Smooth muscle cell (in vitro differentiated cells): ENCODE data around the gene LRRC3C. TPM values are rescaled to one million over a fixed set of nuclear protein-coding genes. Genes with fewer than 3 reads are reported as not detected.

ENCODE experiments used
- DNase-seq: peaks from one replicate; lab custom pipeline; 2025; ENCODE audit not compliant: unreplicated experiment; lab: John Stamatoyannopoulos, UW
- H2AFZ ChIP-seq: fragments of 200-600 bp; sonication (generic); 2 replicates; pipeline ENCODE4 v1.6.0; 2016; ENCODE audit warnings: antibody characterized with exemption, low read depth, mild to moderate bottlenecking
- H3F3A ChIP-seq: fragments of 200-600 bp; sonication (generic); 2 replicates; pipeline ENCODE4 v1.6.0; 2017; ENCODE audit warnings: antibody characterized with exemption, low read depth
- H3K27ac ChIP-seq: fragments of 200-600 bp; sonication (generic); 2 replicates; pipeline ENCODE4 v1.5.1; 2016; ENCODE audit warnings: low read depth, mild to moderate bottlenecking
- H3K27me3 ChIP-seq: fragments of 200-600 bp; sonication (generic); 2 replicates; pipeline ENCODE4 v1.6.1; 2016; ENCODE audit warnings: low read depth, mild to moderate bottlenecking
- H3K36me3 ChIP-seq: fragments of 200-600 bp; sonication (generic); 2 replicates; pipeline ENCODE4 v1.5.1; 2016; ENCODE audit warnings: low read depth
- H3K4me1 ChIP-seq: fragments of 200-600 bp; sonication (generic); 2 replicates; pipeline ENCODE4 v1.5.1; 2016; ENCODE audit warnings: low read depth
- H3K4me2 ChIP-seq: fragments of 200-600 bp; sonication (generic); 2 replicates; pipeline ENCODE4 v1.6.0; 2016; ENCODE audit warnings: mild to moderate bottlenecking
- H3K4me3 ChIP-seq: fragments of 200-600 bp; sonication (generic); 2 replicates; pipeline ENCODE4 v1.5.1; 2016; ENCODE audit warnings: mild to moderate bottlenecking
- H3K79me2 ChIP-seq: fragments of 200-600 bp; sonication (generic); 2 replicates; pipeline ENCODE4 v1.6.0; 2016; ENCODE audit warnings: low read depth, mild to moderate bottlenecking
- H3K9ac ChIP-seq: fragments of 200-600 bp; sonication (generic); 2 replicates; pipeline ENCODE4 v1.6.0; 2016; ENCODE audit warnings: low read depth
- H3K9me3 ChIP-seq: fragments of 200-600 bp; sonication (generic); replicated peaks from 2 replicates; pipeline ENCODE4 v1.5.1; 2016; ENCODE audit warnings: low read depth
- H4K20me1 ChIP-seq: fragments of 200-600 bp; sonication (generic); 2 replicates; pipeline ENCODE4 v1.6.0; 2016; ENCODE audit warnings: low read depth
- WGBS: methylation state at CpG from one replicate; pipeline ENCODE4 v1.1.7; 2016; ENCODE audit warnings: low lambda C conversion rate; 5-methylcytosine and 5-hydroxymethylcytosine counted together
- polyA plus RNA-seq: library from polyadenylated mRNA; unstranded; fragments of >200 nt; fragmentation: Nextera tagmentation; extraction: Ambion mirVana; gene quantifications from 2 replicates; pipeline ENCODE4 v1.2.1, GENCODE V29; 2016
- total RNA-seq: library from RNA; depleted of rRNA; stranded (reverse); fragments of >200 nt; gene quantifications from 2 replicates; pipeline ENCODE4 v1.2.3, GENCODE V29; 2014
- TF ChIP-seq, protein P1 (sequence below): fragments of 200-600 bp; sonication (generic); IDR thresholded peaks from 2 replicates; pipeline ENCODE4 v1.5.1; 2017; ENCODE audit warnings: borderline replicate concordance, mild to moderate bottlenecking, antibody characterized with exemption; ENCODE audit not compliant: insufficient read depth, poor library complexity, severe bottlenecking

The LRRC3C gene
- total and polyA plus RNA-seq, 2 experiments from 2014 or later = not detected

DNA sequence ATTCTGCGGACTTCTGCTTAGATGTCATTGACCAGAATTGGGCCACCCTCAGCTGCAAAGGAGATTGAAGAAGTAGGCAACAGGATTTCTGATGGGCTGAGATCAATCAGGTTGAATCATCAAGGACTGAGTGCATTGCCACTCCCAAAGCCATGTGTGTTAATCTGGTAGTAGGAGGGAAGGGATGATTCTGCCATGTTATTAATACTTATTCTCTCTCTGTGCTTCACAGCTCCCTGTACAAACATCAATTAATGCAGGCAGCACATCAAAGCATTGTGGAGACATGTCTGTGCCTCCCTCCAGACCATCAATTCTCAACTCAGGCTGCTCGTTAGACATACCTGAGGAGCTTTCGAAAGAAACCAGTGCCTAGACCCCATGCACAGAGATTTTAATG is 11.6 kb downstream of the LRRC3C start:
- H3K9ac ChIP-seq = no peak overlapping the region
- no peak overlapping the region for H3K4me3 ChIP-seq
- H3K4me2 ChIP-seq = peak overlapping the region; percentile 66
- peaks cover 10% of the 10 kb centered on the region for H3K4me1 ChIP-seq
- H3K79me2 ChIP-seq = no peaks in the 10 kb centered on the region
- no peak overlapping the region for H2AFZ ChIP-seq
- H3K27me3 ChIP-seq = no peaks in the 10 kb centered on the region
- no peaks in the 10 kb centered on the region for H4K20me1 ChIP-seq
- no peaks in the 10 kb centered on the region for H3K36me3 ChIP-seq
- H3K27ac ChIP-seq = peak overlapping the region; percentile 98
- 80% methylated on average over 3 of the region's 3 CpGs for WGBS
- TF ChIP-seq, protein P1, sequence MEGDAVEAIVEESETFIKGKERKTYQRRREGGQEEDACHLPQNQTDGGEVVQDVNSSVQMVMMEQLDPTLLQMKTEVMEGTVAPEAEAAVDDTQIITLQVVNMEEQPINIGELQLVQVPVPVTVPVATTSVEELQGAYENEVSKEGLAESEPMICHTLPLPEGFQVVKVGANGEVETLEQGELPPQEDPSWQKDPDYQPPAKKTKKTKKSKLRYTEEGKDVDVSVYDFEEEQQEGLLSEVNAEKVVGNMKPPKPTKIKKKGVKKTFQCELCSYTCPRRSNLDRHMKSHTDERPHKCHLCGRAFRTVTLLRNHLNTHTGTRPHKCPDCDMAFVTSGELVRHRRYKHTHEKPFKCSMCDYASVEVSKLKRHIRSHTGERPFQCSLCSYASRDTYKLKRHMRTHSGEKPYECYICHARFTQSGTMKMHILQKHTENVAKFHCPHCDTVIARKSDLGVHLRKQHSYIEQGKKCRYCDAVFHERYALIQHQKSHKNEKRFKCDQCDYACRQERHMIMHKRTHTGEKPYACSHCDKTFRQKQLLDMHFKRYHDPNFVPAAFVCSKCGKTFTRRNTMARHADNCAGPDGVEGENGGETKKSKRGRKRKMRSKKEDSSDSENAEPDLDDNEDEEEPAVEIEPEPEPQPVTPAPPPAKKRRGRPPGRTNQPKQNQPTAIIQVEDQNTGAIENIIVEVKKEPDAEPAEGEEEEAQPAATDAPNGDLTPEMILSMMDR = no peak
- H3F3A ChIP-seq = peaks cover 6% of the 10 kb centered on the region
- no peaks in the 10 kb centered on the region for H3K9me3 ChIP-seq
- DNase-seq = no peak

DNA sequence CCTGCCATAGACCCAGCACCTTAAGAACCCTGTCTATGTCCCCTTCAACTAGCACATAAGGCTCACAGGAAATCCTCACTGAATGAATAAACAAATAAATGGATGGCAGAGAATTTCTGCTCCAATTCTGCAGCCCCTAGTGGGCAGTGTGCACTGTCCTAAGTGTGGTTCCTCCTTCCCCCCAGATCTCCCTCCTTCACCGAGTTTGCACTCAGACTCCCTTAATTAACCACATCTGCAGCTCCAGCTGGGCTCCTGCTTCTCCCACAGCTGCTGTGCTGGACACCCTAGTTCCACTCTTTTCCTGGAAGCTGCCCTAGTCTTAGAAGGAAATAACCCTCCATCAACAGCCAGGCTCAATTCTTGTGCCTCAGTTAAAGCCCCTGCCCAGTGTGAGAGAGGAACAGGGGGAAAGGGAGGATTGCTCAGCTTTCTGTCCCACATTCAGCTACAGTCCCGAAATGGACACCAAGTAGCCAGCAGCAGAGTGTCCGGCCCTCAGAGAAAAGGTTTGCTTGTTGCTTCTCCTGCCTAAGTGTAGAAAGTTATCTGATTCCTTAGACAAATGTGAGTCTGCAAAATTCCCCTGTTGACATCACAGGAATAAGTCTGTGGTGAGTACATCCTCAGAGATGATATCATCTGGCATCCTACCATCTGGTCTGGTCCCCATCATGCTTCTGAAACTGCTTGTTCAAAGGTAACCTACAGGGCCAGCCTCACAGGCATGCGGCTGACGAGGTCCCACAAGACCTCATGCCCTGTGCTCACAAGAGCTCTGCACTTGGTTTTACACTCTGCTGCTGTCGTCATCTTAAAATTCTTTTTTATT is 12.3 kb downstream of the LRRC3C start:
- Histone ChIP-seq H3K4me3 (no peak overlapping the region), H2AFZ (peak overlapping the region; percentile 44), H3K27me3 (no peaks in the 10 kb centered on the region), H3K4me1 (peaks cover 10% of the 10 kb centered on the region), H3K9me3 (no peaks in the 10 kb centered on the region), H4K20me1 (no peaks in the 10 kb centered on the region), H3K27ac (peak overlapping the region; percentile 98), H3K79me2 (no peaks in the 10 kb centered on the region), H3K4me2 (peak overlapping the region; percentile 66), H3K36me3 (no peaks in the 10 kb centered on the region), H3F3A (peaks cover 6% of the 10 kb centered on the region), H3K9ac (peak overlapping the region; percentile 93)
- WGBS = 48% methylated on average over 6 of the region's 6 CpGs
- DNase-seq = no peak
- TF ChIP-seq, protein P1 = peak; percentile 41

DNA sequence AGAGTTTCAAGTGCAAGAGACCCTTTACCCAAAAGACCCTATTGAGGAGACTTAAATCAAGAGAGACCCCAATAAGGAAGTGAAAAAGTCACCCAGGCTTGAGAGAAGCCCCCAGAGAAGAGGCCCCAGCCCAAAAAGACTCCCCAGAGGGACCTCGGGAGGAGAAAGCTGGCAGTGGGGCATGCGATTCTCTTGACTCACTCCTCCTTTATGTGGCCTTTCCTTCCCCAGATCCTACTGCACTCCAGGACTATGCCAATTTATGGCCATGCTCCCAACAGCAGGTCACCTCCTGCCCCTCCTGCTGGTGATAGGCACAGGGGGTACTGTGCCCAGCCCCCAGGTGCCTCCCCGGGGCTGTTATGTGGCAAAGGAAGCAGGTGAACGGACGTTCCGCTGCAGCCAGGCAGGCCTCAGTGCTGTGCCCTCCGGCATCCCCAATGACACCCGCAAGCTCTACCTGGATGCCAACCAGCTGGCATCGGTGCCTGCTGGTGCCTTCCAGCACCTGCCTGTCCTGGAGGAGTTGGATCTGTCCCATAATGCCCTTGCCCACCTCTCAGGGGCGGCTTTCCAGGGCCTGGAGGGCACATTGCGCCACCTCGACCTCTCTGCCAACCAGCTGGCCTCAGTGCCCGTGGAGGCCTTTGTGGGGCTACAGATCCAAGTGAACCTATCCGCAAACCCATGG is 16.3 kb downstream of the LRRC3C start:
- no peak overlapping the region for H3K4me2 ChIP-seq
- no peaks in the 10 kb centered on the region for H4K20me1 ChIP-seq
- TF ChIP-seq, protein P1 = no peak
- H3K4me1 ChIP-seq = peaks cover 10% of the 10 kb centered on the region
- H3K27me3 ChIP-seq = no peaks in the 10 kb centered on the region
- no peak overlapping the region for H3K4me3 ChIP-seq
- 93% methylated on average over 14 of the region's 14 CpGs for WGBS
- DNase-seq = no peak
- no peaks in the 10 kb centered on the region for H3K79me2 ChIP-seq
- H3K9ac ChIP-seq = no peak overlapping the region
- no peak overlapping the region for H3K27ac ChIP-seq
- no peaks in the 10 kb centered on the region for H3K9me3 ChIP-seq
- no peak overlapping the region for H2AFZ ChIP-seq
- H3F3A ChIP-seq = peaks cover 6% of the 10 kb centered on the region
- no peaks in the 10 kb centered on the region for H3K36me3 ChIP-seq
